IPS-11a (cell line): Measurements from ENCODE around the gene HS2ST1.
"Not testable (repeated sequence)": the region's sequence is repeated elsewhere in the genome, so short reads cannot be mapped to it uniquely, and the experiment has no call there.

Source experiments
- H3K4me3 ChIP-seq: one replicate; pipeline ENCODE4 v1.5.1; 2013; ENCODE audit warnings: low read depth, low read length, control low read depth

Gene HS2ST1

GRCh38 chr1:86914601-86914997 is at the start of gene HS2ST1:
Gene HS2ST1, plus strand, starts transcription at chr1:86914635.
- H3K4me3 ChIP-seq = peak within 1 kb of the TSS; percentile 100

- no peak overlapping the region for H3K4me3 ChIP-seq
Measured at GRCh38 chr1:86865973-86866637, 48.3 kb upstream of the HS2ST1 start.

- no peak overlapping the region for H3K4me3 ChIP-seq
Measured at GRCh38 chr1:86866665-86867064, 47.8 kb upstream of the HS2ST1 start.

- H3K4me3 ChIP-seq = not testable (repeated sequence)
Measured at GRCh38 chr1:86867278-86867677, 47.2 kb upstream of the HS2ST1 start.

GRCh38 chr1:86868477-86868876 is 46.0 kb upstream of the HS2ST1 start:
- no peak overlapping the region for H3K4me3 ChIP-seq

GRCh38 chr1:86871001-86871400 is 43.4 kb upstream of the HS2ST1 start:
- no peak overlapping the region for H3K4me3 ChIP-seq

- no peak overlapping the region for H3K4me3 ChIP-seq
Measured at GRCh38 chr1:86872086-86872485, 42.3 kb upstream of the HS2ST1 start.

- H3K4me3 ChIP-seq = no peak overlapping the region
Measured at GRCh38 chr1:86875722-86876121, 38.7 kb upstream of the HS2ST1 start.

GRCh38 chr1:86887479-86888162 is 26.8 kb upstream of the HS2ST1 start:
- no peak overlapping the region for H3K4me3 ChIP-seq

- no peak overlapping the region for H3K4me3 ChIP-seq
Measured at GRCh38 chr1:86888327-86888726, 26.1 kb upstream of the HS2ST1 start.

GRCh38 chr1:86899401-86899800 is 15.0 kb upstream of the HS2ST1 start:
- not testable (repeated sequence) for H3K4me3 ChIP-seq

- no peak overlapping the region for H3K4me3 ChIP-seq
Measured at GRCh38 chr1:86905875-86906274, 8.6 kb upstream of the HS2ST1 start.

GRCh38 chr1:86906419-86906818 is 8.0 kb upstream of the HS2ST1 start:
- H3K4me3 ChIP-seq = no peak overlapping the region

GRCh38 chr1:86912281-86912900 is 2.0 kb upstream of the HS2ST1 start:
- peak overlapping the region; percentile 100 for H3K4me3 ChIP-seq

GRCh38 chr1:86913399-86913895 is 988 bp upstream of the HS2ST1 start:
- H3K4me3 ChIP-seq = peak overlapping the region; percentile 100

- peak within 1 kb of the TSS; percentile 100 for H3K4me3 ChIP-seq
Measured at GRCh38 chr1:86913896-86914600, 387 bp upstream of the HS2ST1 start, which contains the start of gene SELENOF. Gene SELENOF, minus strand, starts transcription at chr1:86914126. Its CDS starts 15 bp downstream, at chr1:86914111.

- H3K4me3 ChIP-seq = peak overlapping the region; percentile 90
Measured at GRCh38 chr1:86914998-86915736, 732 bp downstream of the HS2ST1 start.

- H3K4me3 ChIP-seq = peak overlapping the region; percentile 90
Measured at GRCh38 chr1:86915737-86916235, 1.4 kb downstream of the HS2ST1 start.

GRCh38 chr1:86916752-86917151 is 2.3 kb downstream of the HS2ST1 start:
- no peak overlapping the region for H3K4me3 ChIP-seq

- no peak overlapping the region for H3K4me3 ChIP-seq
Measured at GRCh38 chr1:86922445-86922844, 8.0 kb downstream of the HS2ST1 start.
